Daoy (cell line): Measurements from ENCODE around the gene RPS15. TPM values are rescaled to one million over a fixed set of nuclear protein-coding genes. Genes with fewer than 3 reads are reported as not detected.

Source experiments
- DNase-seq: peaks from one replicate; pipeline ENCODE4 v3.0.0-alpha.2; 2015; ENCODE audit warnings: low read depth
- total RNA-seq: library from RNA; depleted of rRNA; stranded (reverse); fragments of >200 nt; shearing (Covaris generic); gene quantifications from 2 replicates; pipeline ENCODE4 v1.2.3, GENCODE V29; 2014

RPS15 gene
- total RNA-seq, 1 experiment from 2014 or later: 3,531 TPM

DNA sequence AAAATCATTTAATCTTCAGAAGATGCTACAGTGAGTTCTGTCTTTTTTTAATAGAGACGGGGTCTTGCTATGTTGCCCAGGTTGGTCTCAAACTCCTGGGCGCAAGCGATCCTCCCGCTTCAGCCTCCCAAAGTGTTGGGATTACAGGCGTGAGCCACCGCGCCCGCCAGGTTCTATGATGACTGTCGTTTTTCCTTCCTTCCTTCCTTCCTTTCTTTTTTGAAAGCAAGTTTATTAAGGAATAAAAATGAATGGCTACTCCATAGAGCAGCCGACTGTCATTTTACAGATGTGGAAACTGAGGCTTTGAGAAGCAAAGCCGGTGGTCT lies 36.3 kb upstream of the RPS15 start:
- no peak for DNase-seq

DNA sequence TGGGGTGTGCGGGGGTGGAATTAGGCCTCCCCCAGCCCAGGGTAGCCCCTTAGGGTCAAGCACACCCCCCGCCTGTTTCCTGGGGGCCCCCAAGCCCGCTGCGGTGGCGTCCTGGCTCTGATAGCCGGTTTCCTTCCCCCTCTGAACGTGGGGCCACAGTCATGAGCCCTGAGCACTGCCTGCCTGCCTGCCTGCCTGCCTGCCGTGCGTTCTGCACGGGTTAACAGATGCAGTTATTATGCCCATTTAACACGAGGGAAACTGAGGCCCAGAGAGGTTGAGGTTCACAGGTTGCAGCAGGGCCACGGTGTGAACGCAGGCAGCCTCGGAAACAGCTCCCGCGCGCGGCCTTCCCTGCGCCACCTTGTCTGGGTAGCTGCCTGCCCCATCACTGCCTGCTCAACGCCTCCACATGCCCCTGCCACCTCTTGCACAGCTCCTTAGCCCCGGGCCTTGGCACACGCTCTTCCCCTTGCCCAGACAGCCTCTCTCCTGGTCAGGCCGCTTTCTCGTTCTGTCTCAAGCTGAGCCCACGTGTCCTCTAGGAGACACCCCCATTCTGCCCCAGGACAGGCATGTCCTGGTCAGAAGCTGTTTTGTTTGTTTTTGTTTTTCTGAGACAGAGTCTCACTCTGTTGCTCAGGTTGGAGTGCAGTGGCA lies 35.7 kb upstream of the RPS15 start:
- DNase-seq: no peak

DNA sequence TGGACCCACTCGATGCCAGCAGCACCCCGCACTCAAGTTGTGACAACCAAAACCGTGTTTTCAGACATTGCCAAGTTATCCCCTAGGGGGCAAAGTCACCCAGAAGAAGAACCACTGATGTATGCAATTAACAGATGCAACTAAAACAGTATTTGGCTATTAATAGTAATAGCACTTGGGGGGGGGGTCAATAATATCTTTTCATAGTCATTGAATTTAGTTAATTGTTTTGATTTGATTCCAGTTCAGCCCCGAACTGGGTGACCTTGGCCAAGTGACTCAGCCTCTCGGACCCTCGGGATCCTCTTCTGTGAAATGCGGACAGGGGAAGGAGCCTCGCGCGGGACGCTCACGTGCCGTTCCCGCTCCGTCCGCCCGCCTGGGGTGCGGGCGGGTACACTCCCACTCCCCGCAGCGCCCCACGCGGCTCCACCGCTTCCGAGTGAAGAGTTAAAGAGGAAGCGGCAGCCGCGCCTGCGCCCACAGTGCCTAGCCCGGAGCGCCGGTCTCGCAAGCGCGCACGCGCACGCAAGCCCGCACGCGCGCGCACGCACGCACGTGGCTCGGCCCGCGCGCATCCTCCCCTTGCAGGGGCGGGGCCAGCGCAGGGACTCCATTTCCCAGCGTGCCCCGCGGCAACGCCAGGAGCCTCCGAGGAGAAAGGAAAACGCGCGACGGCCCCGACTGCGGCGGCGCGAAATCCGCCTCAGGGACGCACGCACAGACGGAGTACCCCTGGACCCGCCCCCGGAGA lies 31.2 kb upstream of the RPS15 start:
- DNase-seq: peak; percentile 99

DNA sequence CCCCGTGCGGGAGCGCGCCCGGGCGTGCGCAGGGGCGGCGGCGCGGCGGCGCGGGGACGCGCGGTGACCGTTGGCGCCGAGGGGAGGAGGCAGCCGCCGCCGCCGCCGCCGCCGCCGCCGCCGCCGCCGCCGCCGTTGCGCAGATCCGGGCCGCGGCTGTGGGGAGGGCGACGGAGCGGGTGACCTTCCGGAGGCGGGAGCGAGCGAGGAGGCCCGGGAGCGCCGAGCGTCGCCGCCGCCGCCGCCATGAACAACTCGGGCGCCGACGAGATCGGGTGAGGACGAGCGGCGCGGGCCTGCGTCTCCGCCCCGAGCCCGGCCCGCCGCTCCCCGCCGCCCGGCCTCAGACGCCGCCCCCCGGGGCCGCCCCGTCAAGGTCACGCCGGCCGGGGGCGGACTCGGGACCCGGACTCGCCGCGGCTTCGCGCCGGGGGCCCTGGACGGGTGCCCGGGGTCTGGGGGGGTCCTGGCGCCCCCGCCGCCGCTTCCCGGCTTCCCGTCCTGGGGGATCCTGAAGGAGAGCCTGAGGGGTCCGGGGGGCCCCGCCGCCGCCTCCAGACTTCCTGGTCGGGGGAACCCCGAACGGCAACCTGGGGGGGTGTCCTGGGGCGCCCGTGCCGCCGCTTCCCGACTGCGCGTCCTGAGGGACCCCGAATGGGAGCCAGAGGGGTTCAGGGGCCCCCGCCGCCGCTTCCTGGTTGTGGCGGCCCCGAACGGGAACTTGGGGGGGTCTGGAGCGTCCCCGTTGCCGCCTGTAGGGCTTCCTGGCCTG lies 30.5 kb upstream of the RPS15 start, which contains the start of gene DAZAP1:
DAZAP1 (plus strand) TSS at position 59 of the 772 bp plus-strand sequence; CDS start at position 247, 188 bp downstream.
- no peak for DNase-seq

DNA sequence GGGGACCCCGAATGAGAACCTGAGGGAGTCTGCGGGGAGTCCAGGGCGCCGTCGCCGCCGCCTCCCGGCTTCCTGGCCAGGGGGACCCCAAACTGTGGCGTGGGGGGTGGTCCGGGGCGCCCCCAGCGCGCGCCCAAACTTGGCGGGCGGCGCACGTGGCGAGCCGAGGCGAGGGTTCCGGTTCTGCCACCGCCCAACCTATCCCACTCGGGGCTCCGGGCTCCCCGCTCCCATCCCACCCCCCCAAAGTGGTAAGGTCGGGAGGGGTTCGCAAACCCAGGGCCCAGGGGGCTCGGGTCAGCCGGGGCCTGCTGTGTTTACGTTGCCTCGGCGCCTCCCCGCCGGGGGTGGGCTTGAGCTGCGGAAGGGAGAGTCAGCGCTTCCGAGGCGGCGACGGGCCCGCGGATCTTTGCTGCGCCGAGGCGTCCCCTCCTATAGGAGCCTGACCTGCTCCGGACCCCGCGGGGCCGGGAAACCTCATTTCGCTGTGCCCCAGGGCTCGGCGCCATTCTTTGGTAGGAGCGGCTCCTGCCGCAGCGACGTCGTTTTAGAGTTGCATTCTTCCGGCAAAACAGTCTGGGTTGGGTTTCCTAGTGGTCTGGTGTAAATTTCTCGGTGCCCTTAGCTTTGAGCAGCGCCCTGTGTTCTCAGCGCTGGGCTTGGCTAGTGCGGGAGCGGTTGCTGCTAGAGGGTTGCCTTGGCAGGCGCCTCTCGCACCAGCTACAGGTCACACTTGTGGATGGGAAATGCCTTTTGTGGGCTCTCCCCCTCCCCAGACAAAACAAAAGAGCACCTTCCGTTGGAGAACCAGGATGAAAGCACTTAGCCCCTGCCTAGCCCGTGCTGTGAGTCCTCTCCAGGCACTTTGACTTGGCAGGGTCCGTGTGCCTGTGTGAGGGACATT lies 29.6 kb upstream of the RPS15 start:
- peak; percentile 61 for DNase-seq

DNA sequence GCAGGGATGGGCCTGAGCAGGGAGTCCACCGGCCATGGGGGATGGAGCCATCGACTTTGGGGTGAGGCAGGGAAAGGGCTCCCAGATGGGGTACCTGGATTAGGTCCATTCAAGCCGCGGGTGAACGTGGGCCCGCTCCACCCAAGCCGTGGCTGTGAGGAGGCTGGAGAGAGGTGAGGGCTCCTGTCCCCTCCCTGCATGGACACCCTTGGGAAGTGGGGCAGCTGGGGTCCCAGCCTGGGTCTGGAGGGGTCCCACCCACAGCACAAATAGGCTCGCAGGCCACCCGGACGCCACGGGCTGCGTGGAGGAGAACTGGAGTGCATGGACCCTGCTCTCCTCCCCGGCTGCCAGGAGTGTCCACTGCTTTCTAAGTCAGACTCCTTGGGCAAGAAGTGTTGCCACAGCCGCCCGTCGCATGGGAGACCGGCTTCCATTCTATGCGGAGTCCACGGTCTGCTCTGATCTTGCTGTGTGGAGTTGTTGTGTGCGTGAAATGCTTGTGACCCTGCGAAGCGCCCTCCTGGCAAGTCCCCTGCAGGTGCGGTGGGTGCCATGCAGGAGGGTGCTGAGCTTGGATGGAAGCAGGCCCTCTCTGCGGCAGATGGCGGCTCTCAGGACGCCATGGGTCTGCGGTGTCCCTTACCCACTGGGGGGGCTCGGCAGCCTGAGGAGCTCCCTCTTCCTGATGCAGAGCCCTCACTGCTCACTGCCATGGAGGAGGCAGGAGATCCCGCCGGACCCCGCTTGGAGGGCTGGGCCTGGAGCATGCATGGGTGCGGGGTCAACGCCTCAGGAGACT lies 28.8 kb upstream of the RPS15 start:
- no peak for DNase-seq

DNA sequence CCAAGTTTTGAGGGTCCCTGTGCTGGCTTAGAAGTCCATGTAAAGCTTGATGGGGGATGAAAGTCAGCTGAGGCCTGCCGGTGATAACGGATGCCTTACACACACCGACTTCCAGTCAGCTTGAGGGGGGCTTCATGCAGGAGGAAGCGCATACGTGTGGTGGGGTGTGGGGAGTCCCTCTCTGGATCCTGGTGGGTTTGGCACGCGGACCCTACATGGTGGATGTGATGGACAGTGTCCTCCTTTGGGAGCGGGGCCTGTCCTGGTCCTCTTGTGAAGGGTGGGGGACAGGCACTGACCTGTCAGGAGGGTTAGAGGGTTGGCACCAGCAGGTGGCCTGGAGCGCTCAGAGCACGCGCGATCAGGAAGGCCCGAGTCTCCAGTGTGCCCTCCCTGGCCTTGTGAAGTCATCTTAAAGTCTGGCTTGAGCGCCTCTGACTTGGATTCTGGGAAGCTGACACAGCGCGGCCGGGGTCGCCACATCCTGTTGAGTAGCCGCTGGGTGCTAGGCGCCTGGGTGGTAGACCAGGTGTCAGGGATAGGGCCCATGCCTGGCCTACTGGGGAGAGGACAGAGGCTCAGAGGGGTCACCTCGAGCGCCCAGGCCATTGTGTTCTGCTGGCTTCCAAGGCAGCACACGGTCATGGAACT lies 27.9 kb upstream of the RPS15 start:
- DNase-seq: no peak

DNA sequence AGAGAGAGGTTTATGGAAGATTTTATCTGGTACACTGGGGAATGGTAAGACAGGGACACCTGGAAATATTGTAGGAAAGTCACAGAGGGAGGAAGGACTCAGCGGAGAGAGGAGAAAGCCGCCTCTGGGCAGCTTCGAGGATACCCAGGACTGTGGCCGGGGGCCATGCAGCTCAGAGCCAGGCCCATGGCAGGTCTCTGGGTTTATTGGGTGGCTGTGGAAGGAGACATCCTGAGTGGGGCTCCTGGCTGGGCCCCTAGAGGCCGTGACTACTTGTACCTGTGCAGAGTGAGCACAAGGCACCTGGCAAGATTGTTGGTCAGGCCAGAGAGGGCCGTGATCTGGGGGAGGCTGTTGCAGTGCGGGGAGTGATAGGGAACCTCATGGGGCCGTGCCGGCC lies 27.4 kb upstream of the RPS15 start:
- no peak for DNase-seq

DNA sequence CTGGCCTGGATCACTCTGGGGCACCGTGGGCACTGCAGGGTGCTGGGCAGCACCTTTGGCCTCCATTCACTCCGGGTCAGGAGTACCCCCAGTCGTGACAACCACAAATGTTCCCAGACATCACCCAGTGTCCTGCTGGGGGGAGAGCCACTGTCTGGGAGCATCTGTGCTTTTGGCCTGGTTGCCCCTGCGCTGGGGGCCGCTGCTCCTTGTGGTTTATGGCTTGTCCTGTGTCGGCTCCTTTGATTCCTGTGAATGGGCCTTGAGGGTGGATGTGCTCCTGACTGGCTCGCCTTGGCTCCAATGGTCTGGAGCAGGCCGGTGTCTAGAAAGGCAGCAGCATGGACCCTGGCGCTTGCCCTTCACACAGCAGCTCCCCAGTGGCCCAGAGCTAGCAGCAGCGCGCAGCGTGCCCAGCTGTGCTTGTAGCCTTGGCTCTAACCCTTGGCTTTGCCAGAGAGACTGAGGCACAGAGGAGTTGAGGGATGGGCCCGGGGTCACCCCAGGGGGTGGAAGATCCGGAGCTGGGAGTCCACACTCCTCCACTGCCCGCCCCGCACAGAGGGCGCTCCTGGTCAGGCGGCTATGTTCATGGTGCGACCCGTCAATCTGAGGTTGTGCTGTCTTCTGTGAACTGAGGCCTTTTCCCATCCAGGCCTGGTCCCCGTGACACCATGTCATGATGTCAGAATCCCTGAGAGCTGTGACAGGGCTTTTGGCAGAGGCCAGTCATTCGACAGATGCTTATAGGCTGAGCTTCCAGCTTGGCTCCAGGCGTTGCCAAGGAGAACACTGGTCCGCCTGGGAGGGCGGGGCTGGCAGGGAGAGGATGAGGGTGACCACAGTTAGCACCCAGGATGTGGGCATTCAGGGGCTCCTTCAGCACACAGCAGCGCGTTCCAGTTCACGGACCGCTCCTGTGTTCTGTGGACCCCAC lies 26.7 kb upstream of the RPS15 start:
- DNase-seq: no peak

DNA sequence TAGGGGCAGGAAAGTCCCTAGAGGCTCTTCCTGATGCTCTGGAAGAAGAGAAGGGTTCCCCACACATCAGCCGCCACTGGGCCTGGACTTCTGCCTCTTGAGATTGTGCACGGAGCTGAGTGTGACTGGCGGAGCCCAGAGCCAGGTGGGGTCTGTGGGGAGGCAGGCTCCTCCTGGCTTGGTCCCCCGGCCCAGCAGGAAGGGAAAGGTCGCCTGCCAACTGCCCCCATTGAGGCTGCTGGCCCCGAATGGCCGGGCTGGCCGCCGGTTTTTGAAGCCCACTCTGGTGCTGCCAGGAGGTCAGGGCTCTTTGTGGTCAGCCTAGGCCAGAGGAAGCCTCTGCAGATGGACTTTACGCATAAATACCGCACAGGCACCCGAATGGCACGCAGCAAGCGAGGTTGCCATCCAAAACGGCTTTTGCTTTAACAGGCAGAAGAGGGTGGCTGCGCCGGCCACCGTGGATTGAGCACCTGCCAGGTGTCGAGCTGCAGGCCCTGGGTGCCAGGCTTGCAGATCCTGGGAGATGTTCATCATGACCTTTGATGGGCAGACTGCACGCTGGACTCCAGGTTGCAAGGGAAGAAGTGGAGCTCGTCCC lies 25.8 kb upstream of the RPS15 start:
- no peak for DNase-seq

DNA sequence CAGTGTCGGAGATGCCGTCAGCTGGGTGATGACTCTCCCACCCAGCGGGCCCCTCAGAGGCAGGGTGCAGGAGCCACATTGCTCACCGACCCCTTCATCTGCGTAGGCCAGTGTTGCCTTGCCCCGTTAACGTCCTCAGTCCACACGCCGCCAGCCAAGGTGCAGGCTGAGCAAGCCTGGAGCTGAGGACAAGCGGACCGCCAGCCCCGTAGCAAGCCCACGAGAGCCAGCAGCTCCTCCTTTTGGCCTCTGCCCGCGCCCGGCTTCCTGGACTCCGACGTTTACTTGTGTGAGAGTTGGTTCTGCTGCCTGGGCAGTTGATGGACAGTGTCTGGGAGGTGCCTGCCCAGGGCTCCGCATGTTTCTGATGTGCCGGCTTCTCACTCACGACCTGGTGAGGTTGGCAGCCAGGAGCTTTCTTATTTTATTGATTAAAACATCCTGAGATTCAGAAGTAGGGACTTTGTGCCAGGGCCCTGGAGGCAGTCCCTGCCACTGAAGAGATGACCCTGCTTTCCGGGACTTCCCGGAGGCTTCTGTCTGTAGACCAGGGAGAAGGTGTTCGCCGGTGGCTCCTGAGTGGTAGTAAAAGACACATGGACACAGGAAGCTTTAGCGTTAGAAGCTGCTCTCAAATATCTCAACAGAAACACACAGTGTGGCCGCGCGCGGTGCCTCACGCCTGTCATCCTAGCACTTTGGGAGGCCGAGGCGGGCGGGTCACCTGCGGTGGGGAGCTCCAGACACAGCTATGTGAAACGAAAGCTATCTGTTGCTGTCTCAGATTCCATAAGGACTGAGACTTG lies 25.0 kb upstream of the RPS15 start:
- no peak for DNase-seq

DNA sequence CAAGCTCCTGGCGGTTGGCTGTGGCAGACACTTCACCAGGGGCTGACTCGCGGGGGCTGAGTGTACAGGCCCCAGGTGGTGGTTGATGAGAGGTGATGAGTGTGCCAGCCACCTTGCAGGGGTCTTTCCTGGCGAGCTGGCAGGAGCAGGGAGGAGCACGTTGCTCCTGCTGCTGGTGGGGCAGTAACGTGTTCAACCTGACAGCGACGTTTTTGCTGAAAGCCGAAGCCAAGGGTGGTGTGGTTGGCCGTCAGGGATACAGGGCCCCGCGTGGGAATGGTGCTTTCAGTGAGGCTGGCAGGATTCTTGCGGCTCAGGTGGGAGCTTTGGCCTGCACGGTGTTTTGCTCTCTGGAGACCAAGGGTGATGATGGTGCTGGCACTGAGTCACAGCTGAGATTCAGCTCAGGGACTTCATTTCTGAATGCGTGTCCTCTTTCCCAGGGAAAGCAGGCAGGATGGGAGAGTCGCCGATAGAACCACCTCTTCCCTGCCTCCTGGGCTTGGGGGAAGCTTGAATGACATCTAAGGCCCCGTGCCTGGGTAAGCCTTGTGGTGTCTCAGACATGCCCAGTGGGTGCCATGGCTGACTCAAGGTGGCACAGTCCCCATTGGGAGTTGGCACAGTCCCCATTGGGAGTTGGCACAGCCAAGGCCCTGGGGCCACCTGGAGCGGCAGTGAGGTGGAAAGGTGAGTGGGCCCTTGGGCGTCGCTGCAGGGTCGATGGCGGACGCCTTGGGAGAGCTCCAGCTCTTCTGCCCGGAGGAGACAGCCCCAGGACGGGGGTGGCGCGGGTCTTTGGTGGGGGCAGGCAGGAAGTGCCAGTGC lies 22.0 kb upstream of the RPS15 start:
- DNase-seq: no peak

DNA sequence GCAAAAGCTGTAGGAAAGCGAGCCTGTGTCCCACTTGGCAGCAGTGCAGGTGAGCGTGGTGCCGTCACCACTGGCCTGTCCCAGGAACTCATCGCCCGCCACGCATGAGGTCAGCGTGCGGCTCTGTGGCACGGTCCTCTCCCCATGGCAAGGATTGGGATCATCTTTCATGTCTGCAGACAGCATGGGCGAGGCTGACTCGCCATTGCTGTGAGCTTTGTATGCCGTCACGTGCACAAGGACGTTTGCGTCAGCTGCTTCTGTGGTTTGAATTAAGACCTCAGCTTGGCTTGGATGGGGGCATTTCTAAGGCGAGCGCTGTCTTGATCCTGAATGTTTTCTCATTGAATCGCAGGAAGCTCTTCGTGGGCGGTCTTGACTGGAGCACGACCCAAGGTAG lies 21.1 kb upstream of the RPS15 start:
- DNase-seq: no peak

DNA sequence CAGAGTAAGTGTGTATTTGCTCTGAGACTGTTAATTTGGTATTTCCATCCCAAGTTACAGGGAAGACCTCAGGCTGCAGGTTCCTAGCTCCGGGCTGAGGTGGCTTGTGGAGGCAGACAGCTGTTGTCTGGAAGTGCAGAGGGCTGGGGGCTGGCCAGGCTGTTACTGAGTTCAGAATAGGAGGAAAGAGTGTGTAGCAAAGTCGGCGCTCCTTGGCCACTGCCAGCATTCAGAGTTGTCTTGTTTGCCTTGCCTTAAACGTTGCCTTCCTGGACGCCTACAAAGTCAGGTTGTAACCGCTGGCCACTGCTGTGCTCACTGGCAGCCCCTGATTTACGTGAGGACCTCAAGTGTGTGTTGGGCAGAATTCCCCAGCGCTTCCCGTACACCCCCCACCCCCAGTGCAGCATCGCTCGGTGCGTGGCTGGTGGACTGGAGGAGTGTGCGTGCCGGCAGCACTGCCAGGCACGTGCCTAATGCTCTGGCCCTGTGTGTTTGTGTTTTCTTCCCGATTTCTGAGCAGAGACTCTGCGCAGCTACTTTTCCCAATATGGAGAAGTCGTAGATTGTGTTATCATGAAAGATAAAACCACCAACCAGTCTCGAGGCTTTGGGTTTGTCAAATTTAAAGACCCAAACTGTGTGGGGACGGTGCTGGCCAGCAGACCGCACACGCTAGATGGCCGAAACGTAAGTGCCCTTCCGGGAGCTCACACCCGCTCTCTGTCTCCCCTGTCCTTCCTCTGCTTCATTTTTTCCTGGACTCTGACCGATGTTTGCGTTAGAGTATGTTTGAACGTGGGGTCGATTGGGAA lies 20.3 kb upstream of the RPS15 start:
- no peak for DNase-seq

DNA sequence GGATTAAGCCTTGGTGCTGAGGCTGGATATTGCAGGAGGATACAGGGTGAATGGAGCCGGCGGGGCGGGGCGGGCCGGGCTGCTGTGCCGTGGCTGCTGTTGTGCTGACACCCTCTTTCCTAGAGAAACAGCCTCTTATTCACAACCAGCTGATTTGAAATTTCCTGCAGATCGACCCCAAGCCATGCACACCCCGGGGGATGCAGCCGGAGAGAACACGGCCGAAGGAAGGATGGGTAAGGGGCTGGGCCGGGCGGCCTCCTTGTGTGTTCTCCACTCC lies 19.8 kb upstream of the RPS15 start:
- no peak for DNase-seq

DNA sequence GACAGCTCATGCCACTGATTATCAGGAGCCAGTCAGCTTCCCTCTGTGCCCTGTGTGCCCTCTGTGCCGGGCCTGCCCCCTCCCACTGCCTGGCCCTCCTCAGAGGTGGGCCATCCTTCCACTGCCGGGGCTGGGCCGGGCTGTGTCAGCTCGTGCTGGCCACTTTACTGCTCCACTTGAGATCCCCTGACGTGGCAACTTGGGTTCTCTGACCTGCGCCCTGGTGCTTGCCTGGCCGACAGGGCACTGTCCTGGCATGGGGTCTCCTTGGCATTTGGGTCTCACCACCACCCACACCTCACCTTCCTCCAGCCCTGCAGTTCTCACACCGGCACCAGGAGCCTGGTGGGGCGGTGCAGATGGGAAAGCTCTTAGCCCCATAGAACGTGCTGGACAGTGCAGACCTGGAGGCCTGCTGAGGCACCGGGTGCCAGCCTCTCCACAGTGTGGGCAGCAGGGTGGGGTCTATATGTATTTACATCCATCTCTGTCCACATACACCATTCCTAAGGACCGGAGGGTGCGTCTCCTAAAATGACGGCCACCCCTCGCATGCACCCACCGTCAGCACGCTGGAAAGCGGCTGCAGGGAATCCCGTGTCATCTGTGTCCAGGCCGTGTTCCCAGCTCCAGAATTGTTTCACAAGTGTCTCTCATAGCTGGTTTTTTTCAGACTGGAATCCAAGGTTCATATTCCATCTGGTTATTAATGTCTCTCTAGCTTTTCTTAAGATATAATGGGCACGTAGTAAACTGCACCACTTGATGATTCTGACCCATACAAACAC lies 19.1 kb upstream of the RPS15 start:
- DNase-seq: no peak
